ENCODE results near the gene KLF15. TPM values are rescaled to one million over a fixed set of nuclear protein-coding genes. Genes with fewer than 3 reads are reported as not detected.

The KLF15 gene
- total RNA-seq, 4 donors from 2014 or later: 3.3 to 10.9 (median 9.4) TPM

DNA sequence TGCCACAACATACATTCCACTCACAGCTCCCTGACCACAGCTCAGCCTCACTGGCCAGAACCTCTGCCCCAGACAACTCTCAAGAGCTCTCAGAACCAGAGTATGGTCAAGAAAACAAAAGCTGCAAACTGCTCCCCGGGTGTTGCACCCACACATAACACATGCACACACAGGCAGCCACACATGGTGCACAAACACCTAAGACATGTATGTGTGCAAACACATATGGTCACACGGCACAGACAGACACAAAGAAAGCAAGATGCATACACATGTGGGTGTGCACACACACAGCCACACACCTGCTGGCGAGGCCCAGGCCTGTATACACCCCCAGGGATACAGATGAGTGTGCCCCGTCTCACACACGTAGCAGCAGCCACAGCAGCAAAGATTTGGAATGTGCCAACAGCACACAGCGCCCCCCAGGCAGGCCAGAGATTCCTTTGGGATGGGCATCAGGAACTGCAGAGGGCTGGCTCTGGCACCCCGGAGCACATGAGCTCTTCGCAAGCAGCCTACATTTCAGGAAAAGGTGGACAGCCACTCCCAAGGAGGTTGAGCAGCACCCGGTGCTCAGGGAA is 6.6 kb downstream of the KLF15 start:
- H3K27ac ChIP-seq: no peak overlapping the region
- H3K9me3 ChIP-seq: no peaks in the 10 kb centered on the region
- H3K4me3 ChIP-seq: no peak overlapping the region
- H3K36me3 ChIP-seq: peaks cover 0 to 15% (median 0%) of the 10 kb centered on the region in 3 donors
- TF ChIP-seq, protein P1, sequence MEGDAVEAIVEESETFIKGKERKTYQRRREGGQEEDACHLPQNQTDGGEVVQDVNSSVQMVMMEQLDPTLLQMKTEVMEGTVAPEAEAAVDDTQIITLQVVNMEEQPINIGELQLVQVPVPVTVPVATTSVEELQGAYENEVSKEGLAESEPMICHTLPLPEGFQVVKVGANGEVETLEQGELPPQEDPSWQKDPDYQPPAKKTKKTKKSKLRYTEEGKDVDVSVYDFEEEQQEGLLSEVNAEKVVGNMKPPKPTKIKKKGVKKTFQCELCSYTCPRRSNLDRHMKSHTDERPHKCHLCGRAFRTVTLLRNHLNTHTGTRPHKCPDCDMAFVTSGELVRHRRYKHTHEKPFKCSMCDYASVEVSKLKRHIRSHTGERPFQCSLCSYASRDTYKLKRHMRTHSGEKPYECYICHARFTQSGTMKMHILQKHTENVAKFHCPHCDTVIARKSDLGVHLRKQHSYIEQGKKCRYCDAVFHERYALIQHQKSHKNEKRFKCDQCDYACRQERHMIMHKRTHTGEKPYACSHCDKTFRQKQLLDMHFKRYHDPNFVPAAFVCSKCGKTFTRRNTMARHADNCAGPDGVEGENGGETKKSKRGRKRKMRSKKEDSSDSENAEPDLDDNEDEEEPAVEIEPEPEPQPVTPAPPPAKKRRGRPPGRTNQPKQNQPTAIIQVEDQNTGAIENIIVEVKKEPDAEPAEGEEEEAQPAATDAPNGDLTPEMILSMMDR (IDR thresholded peaks at IDR 0.05): no peak
- H3K27me3 ChIP-seq: no peaks in the 10 kb centered on the region
- peak in 2 of 3 donors; percentile 27 to 36 for DNase-seq
- peaks cover 0 to 5% (median 0%) of the 10 kb centered on the region in 4 donors for H3K4me1 ChIP-seq

DNA sequence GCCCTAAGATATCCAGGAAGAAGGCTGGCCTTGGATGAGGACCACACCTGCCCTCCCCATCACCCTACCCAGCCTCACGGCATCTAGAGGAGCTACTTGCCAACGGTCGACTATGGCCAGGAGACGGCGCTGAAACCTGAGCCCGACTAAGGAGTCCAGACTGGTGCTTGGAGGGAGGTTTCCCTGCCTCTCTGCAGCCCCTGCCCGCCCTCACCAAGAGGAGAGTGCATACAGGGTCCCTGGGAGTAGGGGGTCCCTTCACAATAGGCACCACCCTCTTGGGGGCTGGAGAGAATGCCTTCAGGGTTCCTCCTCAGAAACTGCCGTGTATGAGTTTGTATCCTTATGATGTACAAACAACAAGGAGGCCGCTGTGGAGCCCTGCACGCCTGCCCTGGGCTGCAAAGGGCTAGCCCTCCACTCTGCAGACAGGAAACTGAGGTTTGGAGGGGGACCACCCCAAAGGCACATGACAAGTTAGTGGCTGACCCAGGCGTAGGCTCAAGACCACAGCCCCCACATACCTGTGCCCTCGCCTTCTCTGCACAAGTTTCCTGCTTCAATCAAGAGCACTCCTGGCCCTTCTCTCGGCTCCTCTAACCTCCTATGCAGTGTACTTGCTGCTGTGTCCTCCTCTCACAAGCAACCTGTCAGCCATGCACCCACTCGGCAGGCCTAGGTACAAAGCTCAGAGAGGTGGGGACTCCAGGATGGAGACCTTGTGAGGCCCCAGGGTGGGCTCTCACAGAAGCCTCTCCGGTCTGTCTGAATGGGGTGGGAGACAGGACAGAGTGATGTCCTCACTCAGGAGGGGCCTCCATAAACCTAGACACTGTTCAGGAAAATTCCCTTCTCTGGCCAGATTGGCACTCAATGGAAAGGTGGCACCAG is 7.4 kb downstream of the KLF15 start:
- Histone ChIP-seq H3K27me3 (no peaks in the 10 kb centered on the region), H3K4me1 (no peaks in the 10 kb centered on the region), H3K36me3 (peaks cover 0 to 15% (median 0%) of the 10 kb centered on the region in 3 donors), H3K27ac (no peak overlapping the region), H3K9me3 (no peaks in the 10 kb centered on the region), H3K4me3 (no peak overlapping the region)
- peak in 2 of 3 donors; percentile 35 to 40 for DNase-seq
- TF ChIP-seq, protein P1 (IDR thresholded peaks at IDR 0.05): no peak
- no peak for TF ChIP-seq POLR2A (IDR thresholded peaks at IDR 0.05)

DNA sequence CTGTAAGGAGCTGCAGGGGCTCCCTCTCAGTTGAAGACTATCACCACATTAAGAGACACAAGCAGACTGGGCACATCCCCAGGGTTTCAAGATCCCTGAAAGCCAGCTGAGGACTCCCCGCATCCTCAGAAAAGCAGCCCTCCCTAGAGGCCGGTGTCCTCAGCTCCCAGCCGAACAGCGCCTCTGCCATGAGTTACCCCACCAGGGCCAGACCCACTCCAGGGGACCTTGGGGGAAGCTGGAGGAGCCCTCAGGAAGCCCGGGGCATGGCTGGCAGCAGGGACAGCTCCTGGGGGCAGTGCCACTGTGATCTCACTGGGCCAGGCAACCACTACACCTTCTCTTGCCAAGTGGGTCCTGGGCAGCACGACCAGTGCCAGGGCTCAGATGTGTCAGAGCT is 8.1 kb downstream of the KLF15 start:
- Histone ChIP-seq H3K27ac (no peak overlapping the region), H3K4me3 (no peak overlapping the region), H3K9me3 (no peaks in the 10 kb centered on the region), H3K27me3 (no peaks in the 10 kb centered on the region), H3K36me3 (peaks cover 0 to 15% (median 0%) of the 10 kb centered on the region in 3 donors), H3K4me1 (no peaks in the 10 kb centered on the region)
- TF ChIP-seq, protein P1 (IDR thresholded peaks at IDR 0.05): no peak
- no peak for TF ChIP-seq POLR2A (IDR thresholded peaks at IDR 0.05)
- peak in 2 of 3 donors; percentile 32 to 42 for DNase-seq

DNA sequence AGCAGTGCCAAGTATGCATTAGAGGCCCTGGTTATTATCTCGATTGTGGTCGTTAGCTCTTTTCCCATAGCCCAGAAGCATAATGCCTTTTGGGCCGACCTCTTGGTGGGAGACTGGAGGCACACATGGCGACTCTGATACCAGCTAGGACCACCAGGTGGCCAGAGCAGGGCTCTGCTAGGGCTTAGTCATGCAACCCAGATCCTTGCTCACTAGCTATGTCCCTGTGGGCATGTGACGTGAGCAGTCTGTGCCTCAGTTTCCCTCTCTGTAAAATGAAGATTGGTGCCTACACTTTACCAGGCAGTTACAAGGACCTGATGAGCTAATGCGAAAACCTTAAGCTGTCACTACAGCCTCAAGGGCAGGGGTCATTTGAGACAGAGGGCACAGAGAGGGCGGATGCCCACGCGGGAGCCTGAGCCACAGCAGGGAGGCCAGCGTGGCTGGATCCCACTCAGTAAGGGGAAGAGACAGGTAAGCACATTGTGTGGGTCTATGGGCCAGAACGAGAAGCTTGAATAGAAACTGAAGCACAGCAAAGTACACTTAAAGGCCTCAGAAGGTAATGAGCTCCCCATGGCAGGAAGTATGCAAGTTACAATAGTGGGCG is 8.8 kb downstream of the KLF15 start:
- TF ChIP-seq, protein P1 (IDR thresholded peaks at IDR 0.05): no peak
- no peak for TF ChIP-seq POLR2A (IDR thresholded peaks at IDR 0.05)
- Histone ChIP-seq H3K36me3 (peaks cover 0 to 15% (median 0%) of the 10 kb centered on the region in 3 donors), H3K27ac (no peak overlapping the region), H3K27me3 (no peaks in the 10 kb centered on the region), H3K9me3 (no peaks in the 10 kb centered on the region), H3K4me1 (no peaks in the 10 kb centered on the region), H3K4me3 (no peak overlapping the region)
- DNase-seq: no peak

DNA sequence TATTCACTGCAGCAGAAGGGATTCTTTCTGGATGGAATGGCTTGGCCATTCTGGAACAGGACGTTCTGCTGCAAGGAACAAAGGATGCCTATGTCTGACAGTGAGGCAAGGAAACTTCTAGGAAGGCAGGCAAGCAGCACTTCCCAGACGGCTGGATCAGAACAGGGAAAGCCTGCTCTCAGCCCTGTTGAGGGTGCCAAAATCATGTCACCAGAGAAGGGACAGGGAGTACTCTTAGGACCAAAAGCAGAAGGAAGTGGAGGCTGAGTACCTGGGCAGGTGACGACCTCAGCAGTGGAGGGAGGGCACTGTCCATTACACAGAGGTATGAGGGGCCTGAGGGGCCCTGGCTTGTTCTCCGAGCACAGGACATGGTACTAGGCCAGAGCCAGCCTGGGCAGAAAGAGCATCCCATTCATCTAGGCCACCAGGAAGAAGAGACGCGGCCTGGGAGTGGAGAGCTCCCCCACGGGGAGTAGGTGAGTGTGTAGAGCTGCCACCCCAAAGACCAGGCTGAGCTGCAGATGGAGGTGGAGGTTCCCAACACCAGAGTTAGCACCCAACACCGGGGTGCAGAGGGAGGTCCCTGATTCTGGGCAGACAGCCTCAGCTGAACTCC is 9.6 kb downstream of the KLF15 start:
- TF ChIP-seq, protein P1 (IDR thresholded peaks at IDR 0.05): no peak
- no peak for TF ChIP-seq POLR2A (IDR thresholded peaks at IDR 0.05)
- H3K36me3 ChIP-seq: peaks cover 0 to 15% (median 0%) of the 10 kb centered on the region in 3 donors
- no peaks in the 10 kb centered on the region for H3K4me1 ChIP-seq
- no peaks in the 10 kb centered on the region for H3K27me3 ChIP-seq
- H3K9me3 ChIP-seq: no peaks in the 10 kb centered on the region
- peak in 1 of 3 donors; percentile 41 for DNase-seq
- H3K4me3 ChIP-seq: no peak overlapping the region
- H3K27ac ChIP-seq: no peak overlapping the region
